ENCODE results near the gene CPEB1. TPM values are rescaled to one million over a fixed set of nuclear protein-coding genes. Genes with fewer than 3 reads are reported as not detected.

Gene CPEB1
- total and polyA plus RNA-seq, 2 donors (not counting 1 experiment from before 2014, with no cell fraction given), result 8.4 to 62.3 TPM

GRCh38 chr15:82656641-82657266, 9.6 kb upstream of the CPEB1 start:
- TF ChIP-seq, protein P1, sequence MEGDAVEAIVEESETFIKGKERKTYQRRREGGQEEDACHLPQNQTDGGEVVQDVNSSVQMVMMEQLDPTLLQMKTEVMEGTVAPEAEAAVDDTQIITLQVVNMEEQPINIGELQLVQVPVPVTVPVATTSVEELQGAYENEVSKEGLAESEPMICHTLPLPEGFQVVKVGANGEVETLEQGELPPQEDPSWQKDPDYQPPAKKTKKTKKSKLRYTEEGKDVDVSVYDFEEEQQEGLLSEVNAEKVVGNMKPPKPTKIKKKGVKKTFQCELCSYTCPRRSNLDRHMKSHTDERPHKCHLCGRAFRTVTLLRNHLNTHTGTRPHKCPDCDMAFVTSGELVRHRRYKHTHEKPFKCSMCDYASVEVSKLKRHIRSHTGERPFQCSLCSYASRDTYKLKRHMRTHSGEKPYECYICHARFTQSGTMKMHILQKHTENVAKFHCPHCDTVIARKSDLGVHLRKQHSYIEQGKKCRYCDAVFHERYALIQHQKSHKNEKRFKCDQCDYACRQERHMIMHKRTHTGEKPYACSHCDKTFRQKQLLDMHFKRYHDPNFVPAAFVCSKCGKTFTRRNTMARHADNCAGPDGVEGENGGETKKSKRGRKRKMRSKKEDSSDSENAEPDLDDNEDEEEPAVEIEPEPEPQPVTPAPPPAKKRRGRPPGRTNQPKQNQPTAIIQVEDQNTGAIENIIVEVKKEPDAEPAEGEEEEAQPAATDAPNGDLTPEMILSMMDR (conservative IDR thresholded peaks at IDR 0.05 in 1 of 2, IDR thresholded peaks at IDR 0.05 in 1 of 2; ENCODE audit: low read depth in 1 of 2, low read length in 2 of 2), result no peak
- TF ChIP-seq EZH2 (IDR thresholded peaks at IDR 0.05; ENCODE audit: low read length, missing control alignments), result no peak
- no peaks in the 10 kb centered on the region for H3K27me3 ChIP-seq (ENCODE audit: control insufficient read depth, insufficient read depth, low read length)
- no peaks in the 10 kb centered on the region for H4K20me1 ChIP-seq (ENCODE audit: control insufficient read depth, extremely low read depth, insufficient read depth, low read length)
- no peaks in the 10 kb centered on the region for H3K9me3 ChIP-seq (ENCODE audit: control insufficient read depth, insufficient read depth, low read depth, low read length)
- DNase-seq (ENCODE audit: low read depth in 2 of 2), result no peak
- no peaks in the 10 kb centered on the region for H3K79me2 ChIP-seq (ENCODE audit: control insufficient read depth, insufficient read depth, low read length)
- H3K9ac ChIP-seq (ENCODE audit: insufficient read depth, low read length), result no peak overlapping the region
- H3K4me2 ChIP-seq (ENCODE audit: extremely low read depth, insufficient read depth, low read length), result no peak overlapping the region
- no peak overlapping the region for H3K4me3 ChIP-seq (replicated peaks in 1 of 4; ENCODE audit: control extremely low read depth in 1 of 4, insufficient read depth in 1 of 4, low read depth in 3 of 4, low read length in 4 of 4)
- no peaks in the 10 kb centered on the region for H3K36me3 ChIP-seq (ENCODE audit: control insufficient read depth, insufficient read depth, low read length)
- H3K4me1 ChIP-seq (ENCODE audit: control insufficient read depth, extremely low read depth, insufficient read depth, low read length), result no peaks in the 10 kb centered on the region
- H3K27ac ChIP-seq (ENCODE audit: insufficient read depth, low read length), result no peak overlapping the region
- no peak overlapping the region for H2AFZ ChIP-seq (ENCODE audit: low read length)

DNA sequence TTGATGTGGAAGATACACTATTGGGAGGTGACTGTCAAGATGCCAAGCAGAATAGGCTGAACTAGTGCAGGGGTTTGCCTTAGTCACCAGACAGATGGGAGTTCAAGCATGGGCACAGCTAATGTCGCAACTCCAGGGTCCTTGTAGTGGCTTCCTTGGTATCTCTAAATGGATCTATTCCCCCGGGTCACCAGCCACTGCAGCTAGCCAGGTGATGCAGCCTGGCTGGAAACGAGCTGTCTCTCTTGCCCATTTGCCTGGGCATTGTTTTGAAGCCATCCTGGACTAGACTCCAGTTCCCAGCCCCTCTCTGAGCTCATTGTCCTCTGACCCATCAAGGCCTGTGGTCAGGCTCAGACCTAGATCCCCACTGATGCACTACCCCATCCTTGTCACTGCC, 8.4 kb upstream of the CPEB1 start:
- Histone ChIP-seq H3K79me2 (ENCODE audit: control insufficient read depth, insufficient read depth, low read length) (no peaks in the 10 kb centered on the region), H2AFZ (ENCODE audit: low read length) (no peak overlapping the region), H3K36me3 (ENCODE audit: control insufficient read depth, insufficient read depth, low read length) (no peaks in the 10 kb centered on the region), H4K20me1 (ENCODE audit: control insufficient read depth, extremely low read depth, insufficient read depth, low read length) (no peaks in the 10 kb centered on the region), H3K9ac (ENCODE audit: insufficient read depth, low read length) (no peak overlapping the region), H3K4me3 (replicated peaks in 1 of 4; ENCODE audit: control extremely low read depth in 1 of 4, insufficient read depth in 1 of 4, low read depth in 3 of 4, low read length in 4 of 4) (no peak overlapping the region), H3K27me3 (ENCODE audit: control insufficient read depth, insufficient read depth, low read length) (no peaks in the 10 kb centered on the region), H3K4me2 (ENCODE audit: extremely low read depth, insufficient read depth, low read length) (no peak overlapping the region), H3K9me3 (ENCODE audit: control insufficient read depth, insufficient read depth, low read depth, low read length) (no peaks in the 10 kb centered on the region), H3K27ac (ENCODE audit: insufficient read depth, low read length) (no peak overlapping the region), H3K4me1 (ENCODE audit: control insufficient read depth, extremely low read depth, insufficient read depth, low read length) (no peaks in the 10 kb centered on the region)
- TF ChIP-seq, protein P1 (conservative IDR thresholded peaks at IDR 0.05 in 1 of 2, IDR thresholded peaks at IDR 0.05 in 1 of 2; ENCODE audit: low read depth in 1 of 2, low read length in 2 of 2), result no peak
- TF ChIP-seq EZH2 (IDR thresholded peaks at IDR 0.05; ENCODE audit: low read length, missing control alignments), result no peak
- no peak for DNase-seq (ENCODE audit: low read depth in 2 of 2)

DNA sequence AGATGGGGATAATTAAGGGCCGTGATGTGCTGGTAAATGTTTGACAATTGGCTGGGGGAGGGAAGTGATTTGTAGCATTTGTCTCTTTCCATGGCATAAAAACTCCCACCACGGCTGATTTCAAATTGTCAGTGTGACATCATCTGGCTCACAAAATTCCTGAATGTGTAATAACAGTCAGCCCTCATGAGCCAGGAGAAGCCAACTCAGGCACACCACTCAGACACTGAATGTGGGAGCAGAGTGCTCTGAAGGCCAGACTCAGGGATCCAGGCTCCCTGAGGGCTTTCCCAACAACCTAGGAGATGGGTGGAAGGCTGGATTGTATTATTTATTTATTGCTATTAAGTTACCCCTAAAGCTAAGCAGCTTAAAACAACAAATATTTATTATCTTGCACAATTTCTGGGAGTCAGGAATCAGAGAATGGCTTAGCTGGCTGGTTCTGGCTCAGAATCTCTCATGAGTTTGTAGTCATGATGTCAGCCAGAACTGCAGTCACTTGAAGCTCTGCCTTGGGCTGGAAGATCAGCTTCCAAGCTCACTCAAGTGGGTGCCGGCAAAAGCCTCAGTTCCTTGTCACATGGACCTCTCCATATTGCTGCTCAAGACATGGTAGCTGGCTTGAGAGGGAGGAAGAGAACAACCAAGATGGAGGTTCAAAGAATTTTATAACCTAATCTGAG, 6.5 kb upstream of the CPEB1 start:
- Histone ChIP-seq H3K27me3 (ENCODE audit: control insufficient read depth, insufficient read depth, low read length) (peaks cover 5% of the 10 kb centered on the region), H3K27ac (ENCODE audit: insufficient read depth, low read length) (no peak overlapping the region), H3K4me3 (replicated peaks in 1 of 4; ENCODE audit: control extremely low read depth in 1 of 4, insufficient read depth in 1 of 4, low read depth in 3 of 4, low read length in 4 of 4) (no peak overlapping the region), H3K36me3 (ENCODE audit: control insufficient read depth, insufficient read depth, low read length) (no peaks in the 10 kb centered on the region), H3K4me2 (ENCODE audit: extremely low read depth, insufficient read depth, low read length) (no peak overlapping the region), H4K20me1 (ENCODE audit: control insufficient read depth, extremely low read depth, insufficient read depth, low read length) (no peaks in the 10 kb centered on the region), H3K9ac (ENCODE audit: insufficient read depth, low read length) (no peak overlapping the region), H3K4me1 (ENCODE audit: control insufficient read depth, extremely low read depth, insufficient read depth, low read length) (no peaks in the 10 kb centered on the region), H3K9me3 (ENCODE audit: control insufficient read depth, insufficient read depth, low read depth, low read length) (no peaks in the 10 kb centered on the region), H2AFZ (ENCODE audit: low read length) (no peak overlapping the region), H3K79me2 (ENCODE audit: control insufficient read depth, insufficient read depth, low read length) (no peaks in the 10 kb centered on the region)
- no peak for DNase-seq (ENCODE audit: low read depth in 2 of 2)
- TF ChIP-seq, protein P1 (conservative IDR thresholded peaks at IDR 0.05 in 1 of 2, IDR thresholded peaks at IDR 0.05 in 1 of 2; ENCODE audit: low read depth in 1 of 2, low read length in 2 of 2), result no peak
- no peak for TF ChIP-seq EZH2 (IDR thresholded peaks at IDR 0.05; ENCODE audit: low read length, missing control alignments)

Data from fibroblast of lung (primary cell).